Measurements from ENCODE around the gene AIFM3. TPM values are rescaled to one million over a fixed set of nuclear protein-coding genes. Genes with fewer than 3 reads are reported as not detected.

AIFM3 gene
- total RNA-seq, 2 experiments from 2014 or later, result 0.21 TPM; not detected in 1

DNA sequence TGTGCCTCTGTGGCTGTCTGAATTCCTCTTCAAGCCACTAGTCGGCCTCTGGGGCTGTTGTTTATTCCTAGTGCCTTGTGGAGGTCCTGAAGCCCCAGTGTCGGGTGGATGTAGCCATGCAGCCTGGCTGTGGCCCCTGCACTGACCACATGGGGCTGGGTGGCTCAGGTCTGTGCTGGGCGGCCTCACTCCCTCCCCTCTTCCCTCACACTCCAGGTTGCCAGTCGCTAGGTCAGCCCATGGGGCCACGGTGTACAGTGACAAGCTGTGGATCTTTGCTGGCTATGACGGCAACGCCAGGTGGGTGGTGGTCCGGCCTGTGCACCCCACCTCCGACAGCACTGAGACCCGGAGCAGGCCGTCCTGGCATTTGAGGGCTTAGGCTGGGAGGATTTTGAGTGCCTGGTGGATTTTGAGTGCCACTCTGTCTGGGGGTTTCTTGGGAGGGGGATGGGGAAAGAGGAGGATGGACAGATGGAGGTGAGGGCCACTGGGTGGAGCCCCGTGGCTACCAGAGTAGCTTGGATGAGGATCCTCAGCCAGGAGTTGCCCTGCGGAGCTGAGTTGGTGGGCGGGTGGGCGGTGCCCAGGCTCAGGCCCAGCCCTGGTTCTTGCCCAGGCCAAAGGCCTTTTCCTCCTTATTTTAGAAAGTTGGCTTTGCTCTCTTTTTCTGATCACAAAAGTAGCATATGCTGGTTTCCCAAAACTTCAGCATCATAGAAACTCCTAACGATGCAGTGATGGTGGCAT is 21.7 kb downstream of the AIFM3 start:
- peaks cover 5% of the 10 kb centered on the region for H3K4me1 Mint-ChIP-seq
- H3K27me3 Mint-ChIP-seq, result no peaks in the 10 kb centered on the region
- no peak overlapping the region for H3K4me3 Mint-ChIP-seq
- no peaks in the 10 kb centered on the region for H3K9me3 Mint-ChIP-seq (ENCODE audit: low read depth)
- H3K27ac Mint-ChIP-seq, result no peak overlapping the region
- ChIA-PET POLR2A (no interaction called here), CTCF (no interaction called here)
- intact Hi-C loops (cut with DNase I, micrococcal nuclease), result no loop called here
- DNase-seq (no peak), ATAC-seq (no peak)
- peaks cover 15% of the 10 kb centered on the region for H3K36me3 Mint-ChIP-seq (ENCODE audit: low read depth)

- Mint-ChIP-seq H3K36me3 (ENCODE audit: low read depth) (peaks cover 9% of the 10 kb centered on the region), H3K27ac (no peak overlapping the region), H3K4me1 (no peaks in the 10 kb centered on the region), H3K9me3 (ENCODE audit: low read depth) (no peaks in the 10 kb centered on the region), H3K27me3 (no peaks in the 10 kb centered on the region), H3K4me3 (no peak overlapping the region)
- ATAC-seq (no peak), DNase-seq (no peak)
- ChIA-PET POLR2A (no interaction called here), CTCF (interaction anchor here (1.0 kb wide), 1 partner anchor 8 kb away, joined by 4 read pairs; the partner anchor contains the start of gene LZTR1)
- intact Hi-C loops (cut with DNase I, micrococcal nuclease), result no loop called here
These were observed 22.5 kb downstream of the AIFM3 start for GRCh38 chr22:20989323-20990138.

DNA sequence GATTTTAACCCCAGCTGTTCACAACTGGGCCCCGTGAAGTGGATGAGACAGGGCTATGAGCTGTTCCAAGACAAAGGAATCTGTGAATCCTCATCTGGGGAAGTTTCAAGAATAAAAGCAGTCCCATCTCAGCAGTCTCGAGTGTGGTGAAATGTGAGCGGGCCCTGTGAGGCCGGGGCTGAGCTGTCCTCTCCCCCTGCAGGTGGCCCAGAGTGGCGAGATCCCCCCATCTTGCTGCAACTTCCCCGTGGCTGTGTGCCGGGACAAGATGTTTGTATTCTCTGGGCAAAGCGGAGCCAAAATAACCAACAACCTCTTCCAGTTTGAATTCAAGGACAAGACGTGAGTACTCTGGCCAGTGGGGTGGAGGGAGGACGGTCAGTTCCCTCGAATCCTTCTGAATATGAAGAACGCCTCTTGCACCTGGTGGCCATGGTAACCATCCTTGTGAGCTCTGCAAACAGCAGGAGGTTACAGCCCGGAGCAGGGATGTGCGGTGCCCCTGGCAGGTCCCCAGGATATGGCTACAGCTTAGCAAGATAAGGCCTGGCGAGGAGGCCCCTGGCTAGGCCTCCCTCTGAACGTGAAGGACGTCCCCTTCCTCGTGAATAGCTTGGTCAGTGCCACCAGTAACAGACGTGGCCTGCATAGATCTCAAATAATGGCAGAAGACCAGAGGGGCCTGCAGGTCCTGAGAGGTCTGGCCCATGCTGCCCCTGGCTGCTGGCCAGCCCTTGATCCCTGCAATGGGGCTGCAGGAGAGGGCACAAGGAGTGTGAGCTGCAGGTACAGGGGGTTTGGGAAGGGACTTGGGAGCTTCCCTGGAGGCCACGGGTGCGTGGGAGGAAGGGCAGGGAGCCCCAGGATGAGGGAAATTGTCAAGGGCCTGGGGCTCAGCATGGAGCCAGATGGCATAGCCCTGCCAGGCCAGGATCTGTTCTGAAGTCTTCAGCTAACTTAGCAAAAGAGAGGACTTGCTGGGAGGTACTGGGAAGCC is 23.4 kb downstream of the AIFM3 start:
- Mint-ChIP-seq H3K27me3 (no peaks in the 10 kb centered on the region), H3K4me1 (no peaks in the 10 kb centered on the region), H3K36me3 (ENCODE audit: low read depth) (peaks cover 11% of the 10 kb centered on the region), H3K27ac (no peak overlapping the region), H3K9me3 (ENCODE audit: low read depth) (no peaks in the 10 kb centered on the region), H3K4me3 (no peak overlapping the region)
- ATAC-seq (no peak), DNase-seq (no peak)
- CTCF ChIA-PET, result interaction anchor here (0.6 to 1.0 kb wide), 2 partner anchors 9 to 10 kb away, joined by 3 to 4 read pairs; partner anchors contain the start of gene LZTR1
- POLR2A ChIA-PET, result interaction anchor here (1.1 kb wide), 1 partner anchor 11 kb away, joined by 3 read pairs; no protein-coding TSS in a partner anchor
- intact Hi-C loops (cut with DNase I, micrococcal nuclease), result no loop called here

DNA sequence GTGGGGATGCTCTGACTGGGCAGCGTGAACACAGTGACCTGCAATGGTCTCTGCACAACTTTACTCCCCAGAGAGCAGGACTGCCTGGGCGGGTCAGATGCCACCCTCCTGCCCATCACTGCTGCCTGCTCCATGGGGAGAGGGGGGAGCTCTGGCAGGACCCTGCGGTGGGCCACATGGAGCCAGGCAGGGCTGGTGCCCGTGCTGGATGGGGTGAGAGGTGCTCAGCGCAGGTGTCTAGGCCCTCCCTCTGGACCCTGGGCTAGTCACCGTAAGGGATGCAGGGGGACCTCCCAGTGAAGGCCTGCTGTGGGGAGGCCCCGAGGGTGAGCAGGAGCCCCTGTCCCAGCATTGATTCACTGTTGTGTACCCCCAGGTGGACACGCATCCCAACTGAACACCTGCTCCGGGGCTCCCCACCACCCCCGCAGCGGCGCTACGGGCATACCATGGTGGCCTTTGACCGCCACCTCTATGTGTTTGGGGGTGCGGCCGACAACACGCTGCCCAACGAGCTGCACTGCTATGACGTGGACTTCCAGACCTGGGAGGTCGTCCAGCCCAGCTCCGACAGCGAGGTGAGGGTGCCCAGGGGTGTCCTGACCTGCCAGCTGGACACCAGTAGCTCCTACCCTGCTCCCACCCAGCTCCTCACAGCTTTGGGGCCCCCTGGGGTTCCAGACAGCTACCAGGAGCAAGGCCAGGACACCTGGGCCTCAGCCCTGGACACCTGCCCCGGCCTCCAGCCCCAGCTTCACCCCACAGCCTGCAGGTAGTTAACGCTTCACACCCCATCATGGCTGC is 24.4 kb downstream of the AIFM3 start:
- Mint-ChIP-seq H3K4me3 (no peak overlapping the region), H3K27me3 (no peaks in the 10 kb centered on the region), H3K27ac (no peak overlapping the region), H3K9me3 (ENCODE audit: low read depth) (no peaks in the 10 kb centered on the region), H3K36me3 (ENCODE audit: low read depth) (peaks cover 9% of the 10 kb centered on the region), H3K4me1 (no peaks in the 10 kb centered on the region)
- CTCF ChIA-PET, result no interaction called here
- POLR2A ChIA-PET, result interaction anchor here (1.1 kb wide), 1 partner anchor 12 kb away, joined by 3 read pairs; no protein-coding TSS in a partner anchor
- DNase-seq, result no peak
- ATAC-seq, result no peak
- intact Hi-C loops (cut with DNase I, micrococcal nuclease), result no loop called here

- Mint-ChIP-seq H3K4me1 (no peaks in the 10 kb centered on the region), H3K4me3 (no peak overlapping the region), H3K27ac (no peak overlapping the region), H3K27me3 (no peaks in the 10 kb centered on the region), H3K36me3 (ENCODE audit: low read depth) (peaks cover 6% of the 10 kb centered on the region), H3K9me3 (ENCODE audit: low read depth) (no peaks in the 10 kb centered on the region)
- intact Hi-C loops (cut with DNase I, micrococcal nuclease), result no loop called here
- CTCF ChIA-PET, result interaction anchor here (0.6 kb wide), 1 partner anchor 70 kb away, joined by 3 read pairs; no protein-coding TSS in a partner anchor
- POLR2A ChIA-PET, result no interaction called here
- DNase-seq (no peak), ATAC-seq (no peak)
These were observed 25.0 kb downstream of the AIFM3 start for GRCh38 chr22:20992056-20992442.

DNA sequence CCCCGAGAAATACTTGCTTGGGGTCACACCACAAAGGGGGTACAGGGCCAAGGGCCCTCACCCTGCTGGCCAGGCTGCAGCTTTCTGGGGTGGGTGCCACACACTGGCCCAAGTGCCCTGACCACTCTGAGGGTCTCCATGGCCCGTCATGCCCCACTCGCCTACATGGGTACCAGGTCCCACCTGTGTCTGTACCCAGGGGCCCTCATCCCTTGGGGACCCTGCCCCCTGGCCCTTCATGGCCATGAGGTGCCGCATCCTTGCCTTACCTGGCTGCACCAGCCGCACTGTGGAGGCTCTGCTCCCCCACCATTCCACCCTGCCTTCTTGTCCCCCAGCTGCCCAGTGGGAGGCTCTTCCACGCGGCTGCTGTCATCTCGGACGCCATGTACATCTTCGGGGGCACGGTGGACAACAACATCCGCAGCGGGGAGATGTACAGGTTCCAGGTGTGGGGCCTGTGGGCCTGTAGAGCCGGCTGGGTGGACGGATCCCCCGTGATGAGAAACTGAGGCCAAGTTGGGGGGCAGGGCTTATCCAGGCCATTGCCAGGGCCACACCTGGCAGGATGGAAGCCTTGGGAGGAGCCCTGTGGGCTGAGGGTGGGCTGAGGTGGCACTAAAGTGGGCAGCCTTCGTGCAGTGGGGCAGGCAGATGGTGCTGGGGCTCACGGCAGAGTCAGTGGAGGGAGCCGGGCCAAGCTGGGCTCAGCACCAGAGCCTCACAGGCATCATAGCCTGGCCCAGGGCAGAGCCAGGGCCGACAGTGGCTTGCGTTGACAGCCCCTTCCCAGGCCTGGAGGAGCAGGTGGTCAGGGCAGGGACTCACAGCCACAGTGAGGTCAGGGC is 25.6 kb downstream of the AIFM3 start:
- H3K9me3 Mint-ChIP-seq (ENCODE audit: low read depth), result no peaks in the 10 kb centered on the region
- POLR2A ChIA-PET, result interaction anchor here (2.0 kb wide), 1 partner anchor 11 kb away, joined by 4 read pairs; the partner anchor contains the start of gene LZTR1
- ATAC-seq (no peak), DNase-seq (no peak)
- H3K27me3 Mint-ChIP-seq, result no peaks in the 10 kb centered on the region
- no peak overlapping the region for H3K27ac Mint-ChIP-seq
- no peak overlapping the region for H3K4me3 Mint-ChIP-seq
- peaks cover 6% of the 10 kb centered on the region for H3K36me3 Mint-ChIP-seq (ENCODE audit: low read depth)
- intact Hi-C loops (cut with DNase I, micrococcal nuclease), result no loop called here
- CTCF ChIA-PET, result interaction anchor here (0.6 kb wide), 1 partner anchor 71 kb away, joined by 3 read pairs; no protein-coding TSS in a partner anchor
- H3K4me1 Mint-ChIP-seq, result no peaks in the 10 kb centered on the region

DNA sequence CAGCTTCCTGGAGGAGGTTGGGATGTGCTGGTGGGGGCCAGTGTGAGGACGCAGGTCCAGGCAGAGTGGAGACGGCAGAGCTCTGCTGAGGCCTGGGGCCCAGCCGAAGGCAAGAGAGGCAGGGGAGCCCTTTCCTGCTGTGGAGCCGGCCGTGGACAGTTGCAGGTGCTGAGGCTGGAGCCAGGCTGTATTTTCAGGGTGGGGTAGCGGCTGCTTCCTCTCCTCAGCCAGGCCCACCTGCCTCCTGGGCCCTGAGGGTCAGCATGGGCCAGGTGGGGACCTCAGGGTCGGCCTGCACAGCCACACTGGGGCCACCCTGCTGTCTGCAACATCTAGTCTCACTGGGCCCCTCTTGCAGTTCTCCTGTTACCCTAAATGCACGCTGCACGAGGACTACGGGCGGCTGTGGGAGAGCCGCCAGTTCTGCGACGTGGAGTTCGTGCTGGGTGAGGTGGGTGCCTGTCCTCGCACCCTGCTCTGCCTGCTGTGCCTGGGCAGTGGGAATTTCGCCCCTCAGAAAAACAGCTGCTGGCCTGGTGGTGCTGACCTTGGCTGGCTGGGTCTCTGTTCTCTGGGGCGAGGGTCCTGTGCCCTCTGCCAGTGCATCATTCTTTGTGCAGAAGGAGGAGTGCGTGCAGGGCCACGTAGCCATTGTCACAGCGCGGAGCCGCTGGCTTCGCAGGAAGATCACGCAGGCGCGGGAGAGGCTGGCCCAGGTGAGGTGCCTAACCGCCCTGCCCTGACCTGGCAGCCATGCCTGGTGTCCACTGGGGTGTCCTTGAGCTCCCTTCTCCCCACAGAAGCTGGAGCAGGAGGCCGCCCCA is 26.5 kb downstream of the AIFM3 start:
- no peak for ATAC-seq
- ChIA-PET CTCF (no interaction called here), POLR2A (interaction anchor here (2.0 kb wide), 1 partner anchor 11 kb away, joined by 4 read pairs; the partner anchor contains the start of gene LZTR1)
- no peak overlapping the region for H3K27ac Mint-ChIP-seq
- H3K27me3 Mint-ChIP-seq, result no peaks in the 10 kb centered on the region
- DNase-seq, result no peak
- H3K36me3 Mint-ChIP-seq (ENCODE audit: low read depth), result peaks cover 6% of the 10 kb centered on the region
- H3K4me3 Mint-ChIP-seq, result no peak overlapping the region
- no peaks in the 10 kb centered on the region for H3K9me3 Mint-ChIP-seq (ENCODE audit: low read depth)
- H3K4me1 Mint-ChIP-seq, result peaks cover 3% of the 10 kb centered on the region
- intact Hi-C loops (cut with DNase I, micrococcal nuclease), result no loop called here

- peaks cover 3% of the 10 kb centered on the region for H3K4me1 Mint-ChIP-seq
- ATAC-seq (no peak), DNase-seq (no peak)
- H3K27ac Mint-ChIP-seq, result no peak overlapping the region
- CTCF ChIA-PET, result no interaction called here
- no peak overlapping the region for H3K4me3 Mint-ChIP-seq
- H3K9me3 Mint-ChIP-seq (ENCODE audit: low read depth), result no peaks in the 10 kb centered on the region
- intact Hi-C loops (cut with DNase I, micrococcal nuclease), result no loop called here
- no peaks in the 10 kb centered on the region for H3K27me3 Mint-ChIP-seq
- peaks cover 9% of the 10 kb centered on the region for H3K36me3 Mint-ChIP-seq (ENCODE audit: low read depth)
- POLR2A ChIA-PET, result interaction anchor here (2.0 kb wide), 1 partner anchor 12 kb away, joined by 4 read pairs; the partner anchor contains the start of gene LZTR1
These were observed 27.3 kb downstream of the AIFM3 start for GRCh38 chr22:20994128-20994901.

- Mint-ChIP-seq H3K4me3 (no peak overlapping the region), H3K4me1 (peaks cover 4% of the 10 kb centered on the region), H3K27me3 (no peaks in the 10 kb centered on the region), H3K27ac (no peak overlapping the region), H3K9me3 (ENCODE audit: low read depth) (no peaks in the 10 kb centered on the region), H3K36me3 (ENCODE audit: low read depth) (peaks cover 11% of the 10 kb centered on the region)
- ChIA-PET CTCF (no interaction called here), POLR2A (interaction anchor here (2.0 kb wide), 1 partner anchor 13 kb away, joined by 4 read pairs; the partner anchor contains the start of gene LZTR1)
- no peak for DNase-seq
- ATAC-seq, result no peak
- intact Hi-C loops (cut with DNase I, micrococcal nuclease), result no loop called here
These were observed 27.8 kb downstream of the AIFM3 start for GRCh38 chr22:20994902-20995241.
